HEK293T (cell line): Measurements from ENCODE around the gene CHRNB1.

ENCODE experiments used
- BHLHE40 ChIP-seq: fragments of 450-650 bp; IDR thresholded peaks from 2 replicates; pipeline ENCODE4 v1.6.1; 2016; ENCODE audit warnings: mild to moderate bottlenecking, moderate library complexity, borderline replicate concordance
- ELF4 ChIP-seq: fragments of 450-650 bp; IDR thresholded peaks from 2 replicates; pipeline ENCODE4 v1.6.1; 2017; ENCODE audit warnings: antibody characterized with exemption
- FOXA1 ChIP-seq: fragments of 450-650 bp; IDR thresholded peaks from 2 replicates; pipeline ENCODE4 v1.6.1; 2016; ENCODE audit warnings: mild to moderate bottlenecking
- FOXM1 ChIP-seq: fragments of 450-650 bp; IDR thresholded peaks from 2 replicates; pipeline ENCODE4 v1.6.1; 2017; ENCODE audit warnings: mild to moderate bottlenecking, borderline replicate concordance
- HDGF ChIP-seq: fragments of 450-650 bp; IDR thresholded peaks from 2 replicates; pipeline ENCODE4 v1.6.1; 2017; ENCODE audit warnings: antibody characterized with exemption, borderline replicate concordance
- NFRKB ChIP-seq: fragments of 450-650 bp; IDR thresholded peaks from 2 replicates; pipeline ENCODE4 v1.6.1; 2016; ENCODE audit warnings: mild to moderate bottlenecking, moderate library complexity
- SP1 ChIP-seq: fragments of 450-650 bp; IDR thresholded peaks from 2 replicates; pipeline ENCODE4 v1.6.1; 2017
- SUZ12 ChIP-seq: fragments of 450-650 bp; IDR thresholded peaks from 2 replicates; pipeline ENCODE4 v1.6.1; 2016; ENCODE audit warnings: mild to moderate bottlenecking
- TARDBP ChIP-seq: fragments of 450-650 bp; IDR thresholded peaks from 2 replicates; pipeline ENCODE4 v1.6.1; 2016
- ZNF384 ChIP-seq: fragments of 450-650 bp; IDR thresholded peaks from 2 replicates; pipeline ENCODE4 v1.6.1; 2016

GRCh38 chr17:7416323-7416722, 28.5 kb upstream of the CHRNB1 start:
- TF ChIP-seq FOXM1 (no peak), ZNF384 (no peak), BHLHE40 (no peak), FOXA1 (no peak), NFRKB (no peak), ELF4 (no peak), SUZ12 (no peak), SP1 (no peak), HDGF (no peak), TARDBP (no peak)
